HEK293T (cell line): ENCODE measurements around the gene MAST4.

Source experiments
- ARNT ChIP-seq: fragments of 450-650 bp; IDR thresholded peaks from 2 replicates; pipeline ENCODE4 v1.6.1; 2017; ENCODE audit warnings: mild to moderate bottlenecking
- BHLHE40 ChIP-seq: fragments of 450-650 bp; IDR thresholded peaks from 2 replicates; pipeline ENCODE4 v1.6.1; 2016; ENCODE audit warnings: mild to moderate bottlenecking, moderate library complexity, borderline replicate concordance
- ELF4 ChIP-seq: fragments of 450-650 bp; IDR thresholded peaks from 2 replicates; pipeline ENCODE4 v1.6.1; 2017; ENCODE audit warnings: antibody characterized with exemption
- FOXA1 ChIP-seq: fragments of 450-650 bp; IDR thresholded peaks from 2 replicates; pipeline ENCODE4 v1.6.1; 2016; ENCODE audit warnings: mild to moderate bottlenecking
- FOXK2 ChIP-seq: fragments of 450-650 bp; IDR thresholded peaks from 2 replicates; pipeline ENCODE4 v1.6.1; 2016; ENCODE audit warnings: mild to moderate bottlenecking
- HDGF ChIP-seq: fragments of 450-650 bp; IDR thresholded peaks from 2 replicates; pipeline ENCODE4 v1.6.1; 2017; ENCODE audit warnings: antibody characterized with exemption, borderline replicate concordance
- L3MBTL2 ChIP-seq: fragments of 450-650 bp; conservative IDR thresholded peaks from 2 replicates; pipeline ENCODE4 v1.6.1; 2016; ENCODE audit warnings: mild to moderate bottlenecking
- LEF1 ChIP-seq: fragments of 450-650 bp; IDR thresholded peaks from 2 replicates; pipeline ENCODE4 v1.6.1; 2017; ENCODE audit warnings: mild to moderate bottlenecking, borderline replicate concordance
- SP1 ChIP-seq: fragments of 450-650 bp; IDR thresholded peaks from 2 replicates; pipeline ENCODE4 v1.6.1; 2017
- SUZ12 ChIP-seq: fragments of 450-650 bp; IDR thresholded peaks from 2 replicates; pipeline ENCODE4 v1.6.1; 2016; ENCODE audit warnings: mild to moderate bottlenecking
- TARDBP ChIP-seq: fragments of 450-650 bp; IDR thresholded peaks from 2 replicates; pipeline ENCODE4 v1.6.1; 2016
- ZNF384 ChIP-seq: fragments of 450-650 bp; IDR thresholded peaks from 2 replicates; pipeline ENCODE4 v1.6.1; 2016

- TF ChIP-seq ARNT, result no peak
- TF ChIP-seq FOXA1, result no peak
- TF ChIP-seq ELF4, result no peak
- TF ChIP-seq L3MBTL2, result no peak
- no peak for TF ChIP-seq TARDBP
- no peak for TF ChIP-seq SP1
- TF ChIP-seq BHLHE40, result no peak
- TF ChIP-seq FOXK2, result no peak
- no peak for TF ChIP-seq SUZ12
- no peak for TF ChIP-seq HDGF
- no peak for TF ChIP-seq ZNF384
- no peak for TF ChIP-seq LEF1
These were observed 497.1 kb downstream of the MAST4 start for GRCh38 chr5:67093279-67093678.
